H54 (cell line): ENCODE measurements around the gene CFDP1.
A peak's percentile ranks its signal among the peaks of the same experiment; 100 is the strongest.

Source experiments
- DNase-seq: peaks from one replicate; pipeline ENCODE4 v3.0.0; 2011; ENCODE audit warnings: low spot score, mixed read lengths; ENCODE audit not compliant: insufficient read length
- FAIRE-seq: peaks from 3 replicates; lab custom pipeline; 2011; peaks lifted over from hg19 to GRCh38; lab: Jason Lieb, UNC
- POLR2A ChIP-seq: IDR thresholded peaks from 2 replicates; pipeline ENCODE4 v1.6.1; 2011; ENCODE audit warnings: low read depth, mild to moderate bottlenecking, low read length

Gene CFDP1

GRCh38 chr16:75406943-75407342, 26.4 kb downstream of the CFDP1 start:
- no peak for TF ChIP-seq POLR2A
- DNase-seq: no peak
- no peak for FAIRE-seq

DNA sequence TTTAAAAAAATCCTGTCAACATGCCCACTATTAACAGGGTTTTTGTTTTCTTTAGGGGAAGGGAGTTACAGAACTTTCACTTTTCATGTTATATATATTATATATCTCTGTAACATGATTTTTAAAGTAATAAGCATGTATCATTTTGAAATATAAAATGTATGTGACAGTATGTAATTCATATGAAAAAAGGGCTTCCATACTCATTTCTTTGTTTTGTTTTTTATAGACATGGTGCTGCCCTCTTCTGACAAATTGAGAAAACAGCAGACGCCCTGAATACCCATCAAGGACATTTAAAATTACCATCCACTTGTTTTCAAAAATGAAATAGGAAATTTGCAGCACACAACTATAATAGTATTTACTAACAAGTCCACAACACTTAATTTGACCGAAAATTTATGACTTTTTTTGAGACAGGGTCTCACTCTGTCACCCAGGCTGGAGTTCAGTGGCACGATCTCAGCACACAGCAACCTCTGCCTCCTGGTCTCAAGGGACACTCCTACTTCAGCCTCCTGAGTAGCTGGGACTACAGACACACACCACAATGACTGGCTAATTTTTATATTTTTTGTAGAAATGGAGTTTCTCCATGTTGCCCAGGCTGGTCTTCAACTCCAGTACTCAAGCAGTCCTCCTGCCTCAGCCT, 30.4 kb downstream of the CFDP1 start:
- TF ChIP-seq POLR2A: no peak
- no peak for FAIRE-seq
- no peak for DNase-seq

DNA sequence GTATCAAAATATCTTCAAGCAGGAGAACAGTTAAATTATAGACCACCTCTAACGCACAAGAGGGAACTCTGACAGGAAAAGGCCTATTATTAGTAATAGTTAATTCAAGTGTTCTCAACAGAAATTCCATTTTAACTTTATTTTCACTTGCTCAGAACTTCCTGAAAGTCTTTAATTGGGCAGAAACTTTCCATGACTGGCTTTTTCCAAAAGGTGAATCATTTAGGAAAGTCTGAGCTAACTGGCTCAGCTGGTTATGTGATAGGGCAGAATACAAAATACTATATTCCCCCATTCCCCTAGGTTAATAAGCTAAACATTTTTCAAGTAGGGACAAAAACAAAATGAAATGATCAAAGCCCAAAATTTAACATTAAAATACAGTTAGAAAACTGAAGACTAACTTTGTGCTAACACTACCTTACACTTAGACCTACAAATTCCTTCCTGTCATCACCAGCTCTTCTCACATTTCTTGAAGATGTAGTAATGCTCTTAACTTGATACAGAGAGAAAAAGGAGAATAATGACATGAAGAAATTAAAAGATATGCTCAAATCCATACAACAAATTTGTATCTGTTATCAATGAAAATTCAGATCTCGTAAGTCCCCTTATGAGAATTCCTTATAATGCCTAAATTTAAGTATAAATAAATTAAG, 31.0 kb downstream of the CFDP1 start:
- no peak for FAIRE-seq
- no peak for TF ChIP-seq POLR2A
- DNase-seq: no peak

DNA sequence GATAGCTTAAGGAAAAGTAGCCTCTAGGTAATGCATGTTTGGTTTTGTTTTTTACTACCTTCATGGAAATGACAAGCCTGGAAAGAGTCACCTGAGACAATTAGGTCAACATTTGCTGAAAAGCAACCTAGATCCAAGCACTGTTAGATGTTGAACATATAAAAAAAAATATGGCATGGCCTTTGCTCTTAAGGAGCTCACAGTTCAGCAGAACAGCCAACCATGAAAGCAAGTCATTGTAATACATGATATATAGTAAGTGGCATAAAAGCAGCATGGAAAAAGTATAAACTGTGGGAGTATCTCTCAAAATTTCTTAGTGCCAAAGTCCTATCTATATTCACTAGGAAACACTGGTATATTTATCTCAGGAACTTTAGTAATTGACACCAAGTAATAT, 31.6 kb downstream of the CFDP1 start:
- TF ChIP-seq POLR2A: no peak
- FAIRE-seq: no peak
- no peak for DNase-seq

DNA sequence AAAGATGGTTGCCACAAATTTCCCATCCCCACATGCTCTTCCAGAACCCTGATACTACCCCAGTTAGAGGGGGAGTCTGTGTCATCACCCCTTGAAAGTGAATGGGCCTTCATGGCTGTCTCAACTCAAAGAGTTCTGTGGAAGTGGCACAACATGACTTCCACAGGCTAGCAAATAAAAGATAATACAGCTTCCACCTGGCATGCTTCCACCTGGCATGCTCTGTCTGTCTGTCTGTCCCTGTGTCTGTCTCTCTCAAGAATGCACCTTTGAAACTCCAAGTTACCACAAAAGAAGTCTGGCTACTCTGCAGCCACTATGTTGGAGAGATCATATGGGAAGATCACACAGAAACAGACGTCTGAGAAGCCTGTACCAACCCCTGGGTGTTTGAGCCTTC, 35.0 kb downstream of the CFDP1 start:
- DNase-seq (no peak), FAIRE-seq (no peak)

DNA sequence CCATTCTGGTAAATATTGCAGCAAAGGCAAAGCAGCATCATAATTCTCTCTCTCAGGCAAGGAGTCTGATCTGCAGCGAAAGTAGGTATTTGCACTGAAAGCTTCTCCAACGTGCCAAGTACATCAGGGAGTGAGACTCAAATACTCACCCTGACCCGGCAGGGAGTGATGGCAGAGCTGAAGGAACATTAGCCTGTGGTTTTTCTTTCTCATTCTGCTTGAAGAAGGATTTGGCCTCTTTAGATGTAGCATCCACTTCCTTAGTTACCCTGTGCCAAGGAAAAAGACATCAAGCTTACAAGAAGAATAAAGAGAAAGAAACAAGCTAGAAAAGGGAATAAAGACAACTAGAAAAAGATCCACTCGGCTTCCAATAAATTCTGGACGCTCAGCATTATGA, 38.4 kb downstream of the CFDP1 start:
- no peak for TF ChIP-seq POLR2A
- FAIRE-seq: no peak
- no peak for DNase-seq

More for the DNA sequence above, 35.0 kb downstream of the CFDP1 start:
- no peak for TF ChIP-seq POLR2A

- DNase-seq (no peak), FAIRE-seq (no peak)
- no peak for TF ChIP-seq POLR2A
These were observed 40.4 kb downstream of the CFDP1 start for GRCh38 chr16:75392906-75393305.

DNA sequence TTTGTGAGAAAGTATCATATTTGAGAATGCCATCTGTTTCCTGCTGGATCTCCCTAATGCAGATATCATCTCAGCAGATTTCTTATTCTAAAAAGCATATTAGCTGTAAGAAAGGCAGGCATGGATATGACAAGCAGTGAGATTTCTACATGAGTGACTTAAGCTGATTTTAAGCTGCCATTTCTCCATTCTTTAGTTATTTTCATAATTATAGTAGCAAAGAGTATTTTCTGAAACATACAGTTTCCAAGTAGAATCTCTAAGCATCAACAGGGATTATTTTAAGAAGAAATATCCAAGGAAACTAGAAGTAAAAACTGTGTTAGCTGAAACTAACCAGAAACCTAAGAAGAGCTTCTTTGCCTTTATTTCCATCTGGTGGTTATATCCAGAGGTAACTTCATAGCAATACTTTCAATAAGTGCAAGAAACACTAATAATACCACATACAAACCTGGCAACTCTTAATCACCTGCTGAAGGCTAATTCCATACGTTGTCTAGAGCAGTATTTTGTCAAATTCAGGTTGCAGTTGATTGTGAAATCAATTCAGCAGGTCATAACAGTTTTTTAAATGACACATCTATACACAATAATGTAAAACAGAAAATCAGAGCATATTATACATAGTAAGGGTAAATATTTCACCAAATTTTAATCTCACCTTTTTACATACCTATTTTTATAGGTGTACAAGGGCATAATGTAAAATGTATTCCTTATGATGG, 42.2 kb downstream of the CFDP1 start:
- TF ChIP-seq POLR2A: no peak
- no peak for FAIRE-seq
- no peak for DNase-seq

- TF ChIP-seq POLR2A: no peak
- DNase-seq (no peak), FAIRE-seq (no peak)
These were observed 44.1 kb downstream of the CFDP1 start for GRCh38 chr16:75389096-75389690.

- DNase-seq: no peak
- FAIRE-seq: no peak
- no peak for TF ChIP-seq POLR2A
These were observed 45.4 kb downstream of the CFDP1 start for GRCh38 chr16:75387951-75388350.

GRCh38 chr16:75385507-75386152, 47.7 kb downstream of the CFDP1 start:
- DNase-seq (no peak), FAIRE-seq (peak; percentile 67)
- no peak for TF ChIP-seq POLR2A

DNA sequence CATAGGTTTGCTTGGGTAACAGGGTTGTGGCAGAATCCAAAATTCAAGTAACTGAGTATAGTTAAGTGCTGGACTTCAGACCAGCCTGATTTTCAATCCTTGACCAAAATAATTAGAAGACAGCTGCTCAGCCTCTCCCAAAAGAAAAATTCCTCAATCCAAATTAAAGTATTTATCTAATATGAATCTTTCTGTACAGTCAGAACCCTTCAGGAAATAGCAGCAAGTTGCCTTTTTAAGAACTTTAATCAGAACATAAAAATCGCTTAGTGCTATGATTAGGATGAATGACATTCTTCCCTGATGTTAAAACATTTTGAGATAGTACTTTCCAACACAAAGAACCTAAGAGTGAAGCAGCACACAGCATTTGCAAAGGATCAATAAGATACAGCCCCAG, 50.2 kb downstream of the CFDP1 start:
- TF ChIP-seq POLR2A: no peak
- FAIRE-seq (no peak), DNase-seq (no peak)

- no peak for DNase-seq
- TF ChIP-seq POLR2A: no peak
- FAIRE-seq: no peak
These were observed 50.7 kb downstream of the CFDP1 start for GRCh38 chr16:75382611-75383010.

- no peak for TF ChIP-seq POLR2A
- FAIRE-seq (no peak), DNase-seq (no peak)
These were observed 52.4 kb downstream of the CFDP1 start for GRCh38 chr16:75380870-75381269.
